Testis (tissue), 3 donors: Measurements from ENCODE around the gene ZNF771. TPM values are rescaled to one million over a fixed set of nuclear protein-coding genes. Genes with fewer than 3 reads are reported as not detected.
A peak's percentile ranks its signal among the peaks of the same experiment; 100 is the strongest.

ENCODE experiments used
- DNase-seq: peaks from one replicate; pipeline ENCODE4 v3.0.0-alpha.2; 2019
- H3K27ac ChIP-seq, 2 donors: fragments of 200-600 bp; sonication (generic); one replicate each; pipeline ENCODE4 v1.5.1; 2019
- H3K27me3 ChIP-seq: fragments of 200-600 bp; sonication (generic); one replicate; pipeline ENCODE4 v1.5.1; 2019
- H3K36me3 ChIP-seq: fragments of 200-600 bp; sonication (generic); one replicate; pipeline ENCODE4 v1.5.1; 2017; ENCODE audit warnings: low read depth; ENCODE audit errors: missing control alignments
- H3K4me1 ChIP-seq: fragments of 200-600 bp; sonication (generic); one replicate; pipeline ENCODE4 v1.5.1; 2019
- H3K4me3 ChIP-seq, 2 donors: fragments of 200-600 bp; sonication (generic); one replicate each; pipeline ENCODE4 v1.5.1; 2017 to 2019
- H3K9me3 ChIP-seq: fragments of 200-600 bp; sonication (generic); one replicate; pipeline ENCODE4 v1.5.1; 2017
- CTCF ChIP-seq, 3 experiments: fragments of 450-650 bp in 2 of 3; fragments of 200-600 bp in 1 of 3; sonication (generic) in 1 of 3; IDR thresholded peaks; one replicate each; pipeline ENCODE4 v1.5.1; 2016 to 2019; ENCODE audit warnings: antibody characterized with exemption in 3 of 3, mild to moderate bottlenecking in 2 of 3, moderate library complexity in 1 of 3
- POLR2A ChIP-seq: fragments of 450-650 bp; IDR thresholded peaks from one replicate; pipeline ENCODE4 v1.6.1; 2017; ENCODE audit warnings: antibody characterized with exemption, mild to moderate bottlenecking, moderate library complexity
- WGBS, 2 donors: methylation state at CpG; one replicate each; pipeline ENCODE4 v1.1.5; 2018; 5-methylcytosine and 5-hydroxymethylcytosine counted together
- intact Hi-C: fragments of 100-400 bp; cut with DNase I; formaldehyde crosslinking; loops from one replicate; pipeline ENCODE4 v1.15.1; 2023; ENCODE audit warnings: low total_unique reads
- polyA plus RNA-seq: library from polyadenylated mRNA; stranded (reverse); fragments of 350-450 nt; fragmentation: Illumina TruSeq; extraction: RNeasy Lipid Tissue Mini Kit (QIAGEN cat#74804); gene quantifications from one replicate; pipeline ENCODE4 v1.2.3, GENCODE V29; 2014; ENCODE audit warnings: low read depth, low replicate concordance; ENCODE audit not compliant: insufficient read depth
- total RNA-seq, 2 donors: library from RNA; depleted of rRNA; stranded (reverse); fragments of >200 nt; gene quantifications; one replicate each; pipeline ENCODE4 v1.2.3, GENCODE V29; 2016

ZNF771 gene
- total and polyA plus RNA-seq, 3 donors from 2014 or later = 3.0 to 37.2 (median 35.6) TPM

GRCh38 chr16:30438835-30439234 is 31.4 kb downstream of the ZNF771 start:
- 79 to 88% methylated on average over 5 of the region's 5 CpGs for WGBS, 2 donors
- intact Hi-C loops = no loop called here
- Histone ChIP-seq H3K27me3 (no peaks in the 10 kb centered on the region), H3K9me3 (no peaks in the 10 kb centered on the region), H3K36me3 (no peaks in the 10 kb centered on the region), H3K4me1 (no peaks in the 10 kb centered on the region), H3K27ac (no peak overlapping the region), H3K4me3 (no peak overlapping the region)
- no peak for TF ChIP-seq POLR2A
- no peak for TF ChIP-seq CTCF (IDR thresholded peaks at IDR 0.05)
- no peak for DNase-seq

- no peak overlapping the region for H3K4me3 ChIP-seq
- TF ChIP-seq CTCF (IDR thresholded peaks at IDR 0.05) (no peak), POLR2A (no peak)
Observed at GRCh38 chr16:30439720-30440348, 32.4 kb downstream of the ZNF771 start.

DNA sequence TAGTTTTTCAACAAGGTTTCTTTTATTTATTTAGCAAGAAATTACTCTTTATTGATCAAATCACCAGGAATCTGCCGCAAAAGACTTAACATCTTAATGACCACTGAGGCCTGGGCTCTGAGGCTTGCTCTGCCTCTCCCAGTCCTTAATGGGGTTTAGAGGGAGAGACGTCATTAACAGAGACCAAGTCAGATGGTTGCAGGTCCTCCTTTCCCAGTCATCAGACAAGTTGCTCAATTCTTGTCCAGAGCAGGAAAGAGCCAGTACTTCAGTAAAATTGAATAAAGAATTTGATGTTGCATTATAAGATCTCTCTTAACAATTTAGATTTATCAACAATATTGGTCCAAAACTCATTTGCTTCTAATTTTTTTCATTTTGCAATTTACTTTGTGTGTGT is 36.2 kb downstream of the ZNF771 start:
- DNase-seq = no peak
- no peaks in the 10 kb centered on the region for H3K36me3 ChIP-seq
- no peak overlapping the region for H3K4me3 ChIP-seq
- H3K9me3 ChIP-seq = no peaks in the 10 kb centered on the region
- no peak overlapping the region for H3K27ac ChIP-seq
- 75 to 80% methylated on average over 2 of the region's 2 CpGs for WGBS, 2 donors
- intact Hi-C loops = no loop called here
- TF ChIP-seq POLR2A (no peak), CTCF (IDR thresholded peaks at IDR 0.05) (no peak)
- H3K27me3 ChIP-seq = no peaks in the 10 kb centered on the region
- no peaks in the 10 kb centered on the region for H3K4me1 ChIP-seq

More at GRCh38 chr16:30439720-30440348, 32.4 kb downstream of the ZNF771 start:
- DNase-seq = no peak
- WGBS, 2 donors = 90 to 92% methylated on average over 6 of the region's 6 CpGs
- Histone ChIP-seq H3K9me3 (no peaks in the 10 kb centered on the region), H3K27me3 (no peaks in the 10 kb centered on the region), H3K4me1 (no peaks in the 10 kb centered on the region), H3K36me3 (no peaks in the 10 kb centered on the region), H3K27ac (no peak overlapping the region)
- intact Hi-C loops = no loop called here

- Histone ChIP-seq H3K9me3 (no peaks in the 10 kb centered on the region), H3K4me1 (no peaks in the 10 kb centered on the region), H3K27ac (peak overlapping the region; percentile 73 to 80), H3K36me3 (no peaks in the 10 kb centered on the region), H3K4me3 (peak overlapping the region; percentile 59 to 87), H3K27me3 (no peaks in the 10 kb centered on the region)
- intact Hi-C loops = no loop called here
- TF ChIP-seq CTCF (IDR thresholded peaks at IDR 0.05) (no peak), POLR2A (no peak)
- DNase-seq = no peak
- 68 to 78% methylated on average over 29 of the region's 29 CpGs for WGBS, 2 donors
Observed at GRCh38 chr16:30444231-30445148, 37.1 kb downstream of the ZNF771 start.
